Measurements from ENCODE around the gene TP73.

TP73 gene

DNA sequence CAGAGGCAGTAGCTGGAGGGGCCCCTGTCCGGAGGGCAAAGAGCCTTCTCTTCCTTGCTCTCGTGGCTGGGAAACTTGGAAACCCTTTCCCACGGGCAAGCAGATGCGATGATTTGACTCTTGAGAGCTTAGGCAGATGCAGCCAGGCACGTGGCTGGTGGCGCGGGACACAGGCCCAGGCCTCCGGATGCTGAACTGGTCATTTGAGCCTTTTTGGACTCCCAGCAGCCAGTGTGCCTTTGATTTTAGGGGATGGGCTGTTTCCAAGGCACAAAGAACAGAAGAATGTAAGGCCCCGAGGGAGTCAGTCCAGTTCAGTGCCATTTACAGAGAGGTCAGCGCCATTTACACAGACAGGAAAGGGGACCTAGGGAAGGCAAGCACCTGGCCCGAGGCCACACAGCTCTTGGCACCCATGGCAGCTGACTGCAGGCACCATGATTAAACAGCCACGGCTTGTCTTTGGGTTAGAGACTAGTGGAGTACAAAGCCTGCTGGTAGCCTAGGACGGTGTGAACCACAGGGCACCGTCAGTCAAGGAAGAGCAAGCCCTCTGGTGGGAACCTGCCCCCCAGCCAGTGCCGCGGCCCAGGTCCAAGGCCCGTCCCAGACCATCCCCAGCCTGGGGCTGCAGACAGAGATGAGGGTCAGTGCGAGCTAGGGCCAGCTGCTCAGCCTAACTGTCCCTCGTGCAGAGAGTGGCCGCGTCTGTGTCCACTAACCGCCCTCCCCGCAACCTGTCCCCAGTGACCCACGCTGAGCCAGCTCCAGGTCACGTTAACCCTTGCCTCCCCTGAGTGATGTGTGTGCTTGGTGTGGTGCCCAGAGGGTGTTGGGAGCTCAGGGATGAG lies 79.5 kb downstream of the TP73 start:
- DNase-seq, result no peak

DNA sequence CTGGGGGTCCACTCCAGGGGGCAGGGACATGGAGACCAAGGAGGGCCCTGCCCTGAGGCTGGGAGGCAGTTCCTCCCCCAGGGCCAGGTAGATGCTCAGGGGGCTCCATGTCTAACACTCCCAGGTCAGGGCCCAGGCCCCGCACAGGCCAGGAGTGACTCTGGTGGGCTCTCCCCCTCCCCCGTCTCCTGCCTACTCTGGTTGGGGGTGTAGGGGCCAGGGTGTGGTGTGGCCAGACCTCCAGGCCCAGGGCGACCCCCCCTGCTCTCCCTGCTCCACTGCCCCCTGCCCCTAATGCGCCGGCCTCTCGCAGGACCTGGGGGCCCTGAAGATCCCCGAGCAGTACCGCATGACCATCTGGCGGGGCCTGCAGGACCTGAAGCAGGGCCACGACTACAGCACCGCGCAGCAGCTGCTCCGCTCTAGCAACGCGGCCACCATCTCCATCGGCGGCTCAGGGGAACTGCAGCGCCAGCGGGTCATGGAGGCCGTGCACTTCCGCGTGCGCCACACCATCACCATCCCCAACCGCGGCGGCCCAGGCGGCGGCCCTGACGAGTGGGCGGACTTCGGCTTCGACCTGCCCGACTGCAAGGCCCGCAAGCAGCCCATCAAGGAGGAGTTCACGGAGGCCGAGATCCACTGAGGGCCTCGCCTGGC lies 80.2 kb downstream of the TP73 start:
- no peak for DNase-seq

DNA sequence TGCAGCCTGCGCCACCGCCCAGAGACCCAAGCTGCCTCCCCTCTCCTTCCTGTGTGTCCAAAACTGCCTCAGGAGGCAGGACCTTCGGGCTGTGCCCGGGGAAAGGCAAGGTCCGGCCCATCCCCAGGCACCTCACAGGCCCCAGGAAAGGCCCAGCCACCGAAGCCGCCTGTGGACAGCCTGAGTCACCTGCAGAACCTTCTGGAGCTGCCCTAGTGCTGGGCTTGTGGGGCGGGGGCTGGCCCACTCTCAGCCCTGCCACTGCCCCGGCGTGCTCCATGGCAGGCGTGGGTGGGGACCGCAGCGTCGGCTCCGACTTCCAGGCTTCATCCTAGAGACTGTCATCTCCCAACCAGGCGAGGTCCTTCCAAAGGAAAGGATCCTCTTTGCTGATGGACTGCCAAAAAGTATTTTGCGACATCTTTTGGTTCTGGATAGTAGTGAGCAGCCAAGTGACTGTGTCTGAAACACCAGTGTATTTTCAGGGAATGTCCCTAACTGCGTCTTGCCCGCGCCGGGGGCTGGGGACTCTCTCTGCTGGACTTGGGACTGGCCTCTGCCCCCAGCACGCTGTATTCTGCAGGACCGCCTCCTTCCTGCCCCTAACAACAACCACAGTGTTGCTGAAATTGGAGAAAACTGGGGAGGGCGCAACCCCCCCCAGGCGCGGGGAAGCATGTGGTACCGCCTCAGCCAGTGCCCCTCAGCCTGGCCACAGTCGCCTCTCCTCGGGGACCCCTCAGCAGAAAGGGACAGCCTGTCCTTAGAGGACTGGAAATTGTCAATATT lies 81.0 kb downstream of the TP73 start:
- DNase-seq, result no peak

DNA sequence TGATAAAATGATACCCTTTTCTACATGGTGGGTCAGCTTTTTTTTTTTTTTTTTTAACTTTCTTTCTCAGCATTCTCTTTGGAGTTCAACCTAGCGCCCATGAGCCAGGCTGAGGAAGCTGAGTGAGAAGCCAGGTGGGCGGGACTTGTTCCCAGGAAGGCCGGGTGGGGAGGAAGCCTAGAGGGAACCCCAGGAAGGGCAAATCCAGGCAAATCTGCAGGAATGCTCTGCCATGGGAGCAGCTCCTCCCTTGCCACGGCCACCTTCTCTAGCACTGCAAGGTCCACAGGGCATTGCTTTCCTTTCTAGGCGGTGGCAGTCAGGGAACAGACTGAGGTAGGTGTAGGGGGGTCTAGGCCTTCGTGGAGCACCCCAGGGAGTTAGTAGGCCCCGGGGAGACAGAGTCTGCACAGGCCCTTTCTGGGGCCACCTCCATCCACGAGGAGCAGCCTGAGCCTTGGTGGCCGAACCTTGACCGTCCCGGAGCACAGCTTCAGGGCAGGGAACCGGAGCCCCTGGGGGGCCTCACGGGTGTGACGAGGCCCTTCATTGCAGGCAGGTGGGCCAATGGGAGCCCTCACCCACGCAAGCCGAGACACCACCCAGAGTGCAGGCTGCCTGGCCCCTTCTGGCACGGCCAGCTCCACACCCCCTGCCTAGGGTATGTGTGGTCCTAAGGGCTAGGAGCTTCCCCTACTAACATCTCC lies 81.7 kb downstream of the TP73 start:
- no peak for DNase-seq

DNA sequence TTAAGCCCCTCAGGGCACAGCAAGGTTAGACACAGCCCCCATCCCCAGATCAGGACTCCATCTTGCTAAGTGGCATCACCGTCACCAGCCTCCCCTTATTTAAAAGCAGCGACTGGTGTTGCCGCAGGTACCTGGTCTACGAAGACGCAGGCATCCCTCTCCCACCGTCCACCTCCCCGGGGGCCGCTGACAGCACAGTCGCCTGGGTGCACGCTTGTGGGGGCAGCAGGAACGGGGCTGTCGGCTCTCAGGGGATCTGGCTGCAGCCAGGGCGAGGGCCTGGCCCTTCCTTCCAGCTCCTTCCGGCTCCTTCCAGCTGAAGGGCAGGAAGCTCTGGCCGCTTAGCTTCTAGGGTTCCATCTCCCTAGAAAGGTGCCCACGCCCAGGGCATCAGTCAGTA lies 82.3 kb downstream of the TP73 start:
- DNase-seq, result no peak

DNA sequence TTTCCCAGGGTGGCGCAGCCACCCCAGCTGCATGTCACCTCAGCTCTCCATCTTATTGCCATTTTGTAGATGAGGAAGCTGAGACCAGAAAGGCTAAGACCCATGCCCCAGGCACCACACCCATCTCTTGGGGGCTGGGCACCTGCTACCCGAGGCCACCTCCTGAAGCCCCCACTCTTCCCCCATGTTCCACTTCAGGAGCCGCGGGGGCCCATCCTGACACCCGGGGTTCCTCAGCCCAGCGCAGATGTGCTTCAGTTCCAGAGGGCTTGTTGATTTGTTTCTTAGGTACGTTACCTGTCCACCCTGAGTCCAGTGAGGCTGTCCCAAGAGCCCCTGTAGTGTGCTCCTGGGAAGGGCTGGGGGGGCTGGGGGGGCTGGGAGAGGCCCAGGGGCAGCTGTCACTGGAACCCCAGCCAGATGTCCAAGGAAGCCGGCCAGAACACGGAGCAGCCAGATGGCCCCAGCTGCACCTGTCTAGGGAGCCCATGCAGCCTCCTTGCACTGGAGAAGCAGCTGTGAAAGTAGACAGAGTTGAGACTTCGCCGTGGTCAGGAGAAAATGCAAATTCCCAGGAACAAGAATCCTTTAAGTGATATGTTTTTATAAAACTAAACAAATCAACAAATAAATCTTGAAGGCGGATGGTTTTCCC lies 82.8 kb downstream of the TP73 start:
- DNase-seq, result no peak

DNA sequence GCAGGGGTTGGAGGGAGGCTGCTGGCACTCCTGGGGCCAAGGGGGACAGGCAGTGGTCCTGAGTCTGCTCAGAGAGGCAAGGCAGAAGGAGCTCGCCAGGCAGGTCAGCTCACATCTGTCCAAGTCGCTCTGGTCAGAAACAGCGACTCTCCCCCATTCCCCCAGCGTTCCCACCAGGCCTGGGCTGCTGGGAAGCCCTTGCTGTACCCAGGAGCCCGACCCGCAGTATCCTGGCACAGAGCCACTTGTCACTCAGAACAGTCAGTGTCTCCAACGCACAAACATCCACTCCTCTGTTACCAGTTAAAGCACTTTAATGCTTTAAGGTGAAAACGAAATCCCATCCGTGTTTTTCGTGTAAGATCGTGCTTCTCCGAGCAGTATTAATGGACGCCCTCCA lies 83.4 kb downstream of the TP73 start:
- DNase-seq, result no peak

DNA sequence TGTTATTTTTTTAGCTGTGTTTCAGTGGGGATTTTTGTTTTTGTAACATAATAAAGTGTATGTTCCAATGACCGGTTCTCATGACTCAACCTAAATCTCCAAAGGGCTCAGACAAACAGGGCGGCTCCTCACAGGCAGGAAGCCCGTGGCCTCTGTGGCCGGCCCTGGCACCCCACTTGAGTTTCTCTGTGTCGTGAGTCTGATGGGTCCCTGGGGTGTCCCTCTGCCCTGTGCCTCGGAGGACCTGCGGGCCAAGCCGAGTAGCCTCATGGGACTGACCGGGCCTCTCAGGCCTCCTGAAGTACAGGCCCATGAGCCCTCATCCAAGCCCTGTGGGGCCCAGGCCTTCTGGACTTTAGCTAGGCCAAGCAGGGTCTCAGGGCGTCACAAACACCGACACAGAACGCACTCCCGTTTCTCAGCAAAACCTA lies 83.8 kb downstream of the TP73 start:
- DNase-seq, result no peak

DNA sequence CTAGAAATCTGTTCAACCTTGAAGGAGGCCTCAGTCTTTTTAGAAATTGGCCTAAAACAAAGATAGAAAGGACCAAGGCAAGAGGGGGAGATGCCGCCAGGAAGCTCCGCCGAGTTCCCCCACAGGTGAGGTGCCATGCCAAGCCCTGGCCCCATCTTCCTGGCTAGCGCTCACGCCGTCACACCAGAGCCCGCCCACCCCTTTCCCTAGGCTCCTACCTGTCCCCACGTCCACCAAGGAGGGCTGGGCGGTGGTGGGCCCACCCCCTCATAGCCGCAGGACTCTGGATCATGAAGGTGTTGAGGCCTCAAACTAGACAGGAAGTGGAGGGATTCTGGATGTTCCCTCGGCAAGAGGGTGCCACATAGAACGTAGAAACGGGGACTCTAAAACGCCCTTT lies 84.4 kb downstream of the TP73 start:
- DNase-seq, result no peak

DNA sequence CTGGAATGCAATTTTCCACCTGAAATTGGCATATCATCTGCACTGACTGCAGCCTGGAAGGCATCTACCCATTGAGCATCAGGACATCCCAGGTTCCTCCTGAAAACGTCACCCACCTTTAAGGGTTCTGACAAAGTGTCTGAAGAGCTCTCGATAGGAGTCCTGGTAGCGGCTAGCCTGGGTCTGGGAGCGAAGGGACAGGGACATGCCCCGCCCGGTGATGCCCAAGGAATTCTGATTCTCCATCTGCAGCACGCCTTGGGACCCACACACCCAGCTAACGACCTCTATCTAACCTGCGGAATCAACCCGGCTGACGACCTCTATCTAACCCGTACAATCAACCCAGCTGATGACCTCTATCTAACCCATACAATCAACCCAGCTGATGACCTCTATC lies 86.6 kb downstream of the TP73 start:
- no peak for DNase-seq

DNA sequence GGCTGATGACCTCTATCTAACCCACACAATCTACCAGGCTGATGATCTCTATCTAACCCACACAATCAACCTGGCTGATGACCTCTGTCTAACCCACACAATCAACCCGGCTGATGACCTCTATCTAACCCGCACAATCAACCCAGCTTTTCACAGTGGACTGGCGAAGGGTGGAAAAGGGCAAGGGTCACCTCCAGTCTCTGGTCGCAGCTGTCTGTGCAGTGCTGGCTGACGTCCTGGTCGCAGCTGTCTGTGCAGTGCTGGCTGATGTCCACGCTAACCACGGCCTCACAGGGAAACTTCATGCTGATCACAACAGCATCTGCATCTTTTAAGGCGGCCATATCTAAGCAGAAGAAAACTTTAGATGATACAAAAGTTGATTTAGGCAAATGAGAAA lies 87.7 kb downstream of the TP73 start:
- no peak for DNase-seq

DNA sequence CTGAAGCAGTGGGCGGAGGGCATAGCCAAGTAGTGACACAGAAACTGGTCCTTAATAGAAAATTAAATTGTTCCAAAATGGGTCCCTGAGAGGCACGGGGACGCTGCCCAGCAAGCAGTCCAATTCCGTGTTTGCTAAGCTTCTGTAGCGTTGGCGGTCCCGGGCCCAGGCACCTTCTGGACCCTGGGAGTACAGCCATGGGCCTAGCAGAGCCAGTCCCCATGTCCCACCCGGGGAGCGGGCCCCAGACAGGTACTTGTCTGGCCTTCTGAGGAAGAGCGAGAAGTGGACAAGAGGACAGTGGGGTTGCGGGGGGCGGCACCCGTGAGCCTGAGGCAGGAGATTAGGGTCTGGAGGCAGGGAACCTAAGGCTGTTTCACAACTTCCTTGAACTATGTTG lies 88.4 kb downstream of the TP73 start:
- no peak for DNase-seq

DNA sequence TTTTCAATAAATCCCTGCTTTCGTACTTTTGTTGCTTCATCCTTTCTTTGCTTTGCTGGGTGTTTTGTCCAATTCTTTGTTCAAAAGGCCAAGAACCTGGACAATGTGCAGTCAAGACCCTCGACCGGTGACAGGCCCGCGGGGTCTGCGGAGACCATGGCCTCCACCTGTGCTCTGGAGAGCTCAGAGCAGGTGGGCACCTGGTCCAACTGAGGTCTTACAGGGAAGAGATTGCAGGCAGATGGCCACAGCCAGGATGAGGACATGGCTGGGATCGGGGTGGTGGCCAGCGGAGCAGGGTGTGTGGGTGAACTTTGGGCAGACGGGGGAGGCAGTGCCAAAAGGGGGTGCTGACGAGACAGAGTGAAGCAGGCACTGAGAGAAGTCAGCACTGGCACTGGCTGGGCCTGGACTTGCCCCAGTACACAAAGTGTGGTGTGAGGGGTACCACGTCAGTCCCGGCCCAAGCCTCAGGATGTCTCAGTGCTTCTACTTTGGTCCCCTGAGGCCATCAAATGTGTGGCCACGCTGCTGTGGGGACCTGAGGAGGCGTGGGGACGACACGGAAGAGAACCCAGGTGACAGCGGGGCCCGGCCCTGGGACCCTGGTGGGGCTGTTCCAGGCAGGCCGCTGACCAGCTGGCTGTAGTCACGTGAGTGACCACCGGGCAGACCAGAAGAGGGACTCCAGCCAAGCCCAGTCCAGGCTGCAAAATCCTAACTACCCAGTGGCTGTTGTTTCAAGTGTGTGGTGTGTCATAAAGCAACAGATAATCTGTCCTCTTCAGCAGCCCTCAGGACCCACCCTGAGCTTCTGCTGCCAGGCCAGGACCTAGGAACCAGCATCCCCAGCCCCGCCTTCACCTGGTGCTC lies 89.5 kb downstream of the TP73 start:
- DNase-seq, result no peak

DNA sequence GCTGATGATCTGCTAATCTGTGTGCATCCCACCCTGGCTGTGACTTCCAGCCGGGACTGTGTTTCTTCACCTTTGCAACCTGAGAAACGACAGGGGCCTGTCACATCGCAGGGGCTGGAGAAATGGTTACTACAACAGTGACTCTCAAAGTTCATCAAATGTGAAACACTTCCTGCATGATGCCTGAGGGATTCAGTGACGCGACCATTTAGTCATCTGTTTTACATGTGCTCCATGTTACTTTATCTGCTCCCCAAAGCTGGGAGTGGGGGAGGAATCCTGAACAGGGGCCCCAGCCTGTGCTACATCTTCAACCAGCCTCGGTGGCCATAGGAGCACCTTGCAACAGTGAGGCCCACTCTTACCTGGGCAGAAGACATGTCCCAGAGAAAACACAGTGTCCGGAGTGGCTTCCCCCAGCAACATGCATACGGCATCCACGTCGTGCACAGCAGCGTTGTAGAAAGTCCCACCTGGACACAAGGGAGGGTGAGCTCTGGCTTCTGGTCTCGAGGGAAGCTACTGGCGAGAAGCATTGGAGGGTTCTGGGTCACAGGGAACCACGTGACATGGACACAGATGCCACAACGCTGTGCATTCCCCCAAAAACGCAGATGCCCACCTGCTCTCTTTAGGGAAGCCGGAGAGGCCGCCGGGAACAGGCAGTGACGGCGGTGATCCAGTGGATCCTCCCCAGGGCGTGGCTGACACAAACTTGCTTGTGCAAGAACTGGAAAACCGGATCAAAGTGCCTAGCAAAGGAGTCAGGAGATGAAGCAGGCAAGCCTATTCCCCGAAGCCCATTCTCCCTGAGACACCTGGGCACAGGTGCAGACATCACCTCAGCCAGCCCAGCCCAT lies 90.4 kb downstream of the TP73 start:
- DNase-seq, result no peak

DNA sequence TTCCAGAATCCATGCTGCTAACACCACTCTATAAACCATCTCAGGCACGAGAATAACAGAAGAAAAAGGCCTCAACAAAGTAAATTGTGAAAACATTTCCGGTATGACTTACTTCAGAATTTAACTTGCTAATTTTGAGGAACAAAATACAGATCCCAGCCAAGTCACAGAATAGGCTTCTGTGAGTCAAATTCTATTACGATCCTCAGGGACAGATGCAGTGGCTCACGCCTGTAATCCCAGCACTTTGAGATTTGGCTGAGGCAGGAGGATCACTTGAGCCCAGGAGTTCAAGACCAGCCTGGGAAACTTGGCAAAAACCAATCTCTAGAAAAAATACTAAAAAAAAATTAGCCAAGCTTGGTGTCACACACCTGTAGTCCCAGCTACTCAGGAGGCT lies 91.1 kb downstream of the TP73 start:
- no peak for DNase-seq

DNA sequence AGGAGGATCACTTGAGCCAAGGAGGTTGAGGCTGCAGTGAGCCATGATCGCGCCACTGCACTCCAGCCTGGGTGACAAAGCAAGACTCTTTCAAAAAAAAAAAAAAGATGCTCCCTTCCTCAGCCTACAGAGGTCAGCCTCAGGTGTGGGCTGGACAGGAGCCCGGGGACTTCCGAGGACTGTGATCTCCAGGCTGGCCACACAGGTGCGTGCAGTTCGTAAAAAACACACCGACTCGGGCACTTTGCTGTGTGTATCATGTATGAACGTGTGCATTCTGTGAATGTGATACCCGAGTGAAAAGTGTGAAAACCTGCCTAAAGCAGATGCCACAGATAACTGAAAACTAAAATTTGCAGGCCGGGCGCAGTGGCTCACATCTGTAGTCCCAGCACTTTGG lies 91.5 kb downstream of the TP73 start:
- no peak for DNase-seq

DNA sequence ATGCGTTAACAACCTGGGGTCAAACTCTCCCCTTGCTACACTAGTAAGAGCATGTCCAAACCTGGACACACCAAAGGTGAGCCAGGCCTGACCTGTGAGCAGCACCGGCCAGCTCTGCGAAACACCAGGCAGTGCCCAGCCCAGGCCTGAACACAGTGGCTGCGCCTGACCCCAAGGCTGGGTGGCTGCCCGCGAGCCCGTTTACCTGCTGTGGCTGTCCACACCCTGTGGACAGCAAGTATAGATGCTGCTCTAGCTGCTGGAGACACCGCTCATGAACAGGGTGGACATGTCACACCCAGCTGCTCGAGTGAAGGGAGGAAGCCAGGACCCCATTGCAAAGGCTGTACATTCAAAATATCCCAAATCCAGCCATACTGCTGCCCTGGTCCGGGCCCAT lies 92.3 kb downstream of the TP73 start:
- no peak for DNase-seq

DNA sequence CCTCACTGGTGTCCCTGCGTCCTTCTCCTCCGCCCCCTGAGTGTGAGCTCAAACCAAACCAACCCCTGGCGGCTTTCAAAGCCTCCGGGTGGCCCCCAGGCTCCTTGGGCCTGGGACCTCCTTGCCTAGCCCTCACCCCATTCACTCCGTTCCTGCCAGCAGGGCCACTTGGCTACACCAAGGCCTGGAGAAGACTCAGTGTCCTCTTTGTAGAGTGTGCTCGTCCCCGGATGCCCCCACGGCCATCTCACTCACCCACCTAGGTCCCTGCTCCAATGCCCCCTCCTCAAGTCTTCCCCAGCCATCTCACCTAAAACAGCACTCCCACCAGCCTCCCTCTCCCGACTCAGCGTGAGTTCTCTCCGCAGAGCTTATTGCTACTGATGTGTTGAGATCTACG lies 92.8 kb downstream of the TP73 start:
- DNase-seq, result no peak

DNA sequence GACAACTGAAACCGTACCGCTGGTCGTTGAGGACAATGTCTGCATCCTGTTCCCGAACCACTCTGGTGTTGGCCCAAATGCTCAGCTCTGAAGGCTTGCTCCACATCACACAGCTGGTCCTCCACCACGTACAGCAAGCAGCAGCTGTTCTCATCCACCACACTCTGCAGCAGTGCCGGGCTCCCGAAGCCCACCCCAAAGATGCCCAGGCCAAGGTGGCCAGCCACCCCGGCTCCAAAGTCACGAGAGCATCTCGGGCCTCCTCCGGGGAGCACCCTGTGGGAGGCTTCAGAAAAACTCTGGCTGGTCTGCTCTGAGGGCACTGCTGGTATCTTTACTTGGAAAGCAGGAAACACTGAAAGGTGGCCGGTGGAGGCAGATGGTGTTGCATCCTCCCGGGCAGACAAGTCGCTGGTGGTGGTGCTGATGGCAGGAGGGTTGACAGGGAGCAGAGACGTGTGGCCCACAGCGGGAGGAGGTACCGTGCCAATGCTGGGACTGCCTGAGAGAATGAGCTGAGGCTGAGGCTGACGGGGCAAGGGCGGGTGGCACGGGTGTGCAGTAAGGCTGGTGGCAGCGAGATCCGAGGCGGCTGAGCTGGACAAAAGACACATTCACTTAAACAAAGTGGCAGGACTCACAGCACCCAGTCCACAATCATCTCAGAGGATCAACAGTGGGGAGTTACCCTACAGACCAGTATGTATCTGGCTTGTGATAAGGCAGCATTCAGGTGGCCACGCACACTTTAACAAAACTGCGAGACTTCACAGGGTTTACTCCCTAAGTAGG lies 93.5 kb downstream of the TP73 start:
- DNase-seq, result no peak

DNA sequence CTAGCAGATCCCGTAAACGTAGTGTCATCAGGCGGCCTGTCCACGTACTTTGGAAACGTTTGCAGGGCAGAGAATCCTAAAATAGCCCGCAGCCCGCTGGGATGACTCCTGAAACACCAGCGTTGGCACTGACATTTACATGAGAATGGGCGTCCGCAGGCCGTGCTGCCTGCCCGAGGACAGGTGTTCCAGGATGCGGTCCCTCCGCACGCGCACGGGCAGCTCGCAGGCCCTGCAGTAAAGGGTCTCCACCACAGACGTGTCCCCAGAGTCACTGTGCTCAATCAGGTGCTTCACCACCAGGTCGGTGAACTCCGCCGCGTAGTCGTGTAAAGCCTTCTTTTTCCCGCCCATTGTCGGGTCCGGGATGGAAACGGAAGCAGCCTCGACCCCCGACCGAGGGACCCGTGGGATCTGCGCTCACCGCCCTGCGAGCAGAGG lies 94.1 kb downstream of the TP73 start:
- DNase-seq, result no peak
